Endometrium (tissue), 2 donors: ENCODE results near the gene USH2A.

Experiments
- FAIRE-seq: peaks from 2 replicates; lab custom pipeline; 2012; peaks lifted over from hg19 to GRCh38; lab: Jason Lieb, UNC
- donor health status: control.
- donor health status: control.

USH2A gene

GRCh38 chr1:215590779-215591491 is 832.3 kb downstream of the USH2A start:
- no peak for FAIRE-seq

- no peak for FAIRE-seq
These were observed 833.4 kb downstream of the USH2A start for GRCh38 chr1:215589650-215590435.

GRCh38 chr1:215584389-215584788 is 838.9 kb downstream of the USH2A start:
- no peak for FAIRE-seq

- no peak for FAIRE-seq
These were observed 840.0 kb downstream of the USH2A start for GRCh38 chr1:215583185-215583749.

- FAIRE-seq, result no peak
These were observed 841.4 kb downstream of the USH2A start for GRCh38 chr1:215581896-215582295.
